HEK293 (cell line): ENCODE results near the gene DIABLO.
A peak's percentile ranks its signal among the peaks of the same experiment; 100 is the strongest.

Source experiments
- CTCF ChIA-PET: fragments of 350-600 bp; formaldehyde crosslinking; extraction: SDS; loops from one replicate; lab custom pipeline; 2021; ENCODE audit warnings: antibody characterized with exemption; lab: Yijun Ruan, JAX
- POLR2A ChIA-PET: fragments of 300-600 bp; formaldehyde crosslinking; extraction: SDS; loops from one replicate; lab custom pipeline; 2020; ENCODE audit warnings: antibody characterized with exemption, inconsistent platforms; lab: Yijun Ruan, JAX
- H3K27ac ChIP-seq: fragments of 200-500 bp; sonication (Bioruptor generic); 2 replicates; pipeline ENCODE4 v1.5.1; 2014; ENCODE audit warnings: low read depth, low read length, control low read depth, inconsistent platforms; ENCODE audit errors: extremely low read depth
- H3K36me3 ChIP-seq, 2 experiments: fragments of 200-500 bp in 1 of 2; sonication (Bioruptor generic) in 1 of 2; 1 replicate in 1 of 2; 2 replicates in 1 of 2; pipeline ENCODE4 v1.5.1; 2014 to 2017; ENCODE audit warnings: inconsistent platforms in 2 of 2, low read length in 2 of 2; ENCODE audit not compliant: control insufficient read depth in 2 of 2, insufficient read depth in 1 of 2
- H3K4me1 ChIP-seq: fragments of 200-500 bp; sonication (Bioruptor generic); 2 replicates; pipeline ENCODE4 v1.5.1; 2014; ENCODE audit warnings: mild to moderate bottlenecking, low read length, inconsistent platforms; ENCODE audit not compliant: control insufficient read depth, insufficient read depth
- H3K4me3 ChIP-seq: 2 replicates; pipeline ENCODE4 v1.5.1; 2011; ENCODE audit warnings: low read depth, mild to moderate bottlenecking, control low read depth, low read length, moderate library complexity
- H3K9me3 ChIP-seq: fragments of 200-500 bp; sonication (Bioruptor generic); 2 replicates; pipeline ENCODE4 v1.5.1; 2014; ENCODE audit warnings: low read depth, low read length, inconsistent platforms; ENCODE audit not compliant: control insufficient read depth, insufficient read depth
- KLF16 ChIP-seq: fragments of 450-650 bp; formaldehyde crosslinking; IDR thresholded peaks from 2 replicates; pipeline ENCODE4 v1.5.1; 2017; ENCODE audit warnings: missing biosample characterization, missing genetic modification characterization
- OSR2 ChIP-seq: fragments of 450-650 bp; formaldehyde crosslinking; IDR thresholded peaks from 2 replicates; pipeline ENCODE4 v1.5.1; 2016; ENCODE audit warnings: missing biosample characterization, missing genetic modification characterization
- ZEB2 ChIP-seq: fragments of 450-650 bp; formaldehyde crosslinking; IDR thresholded peaks from 2 replicates; pipeline ENCODE4 v1.5.1; 2016; ENCODE audit warnings: missing biosample characterization, missing genetic modification characterization
- ZNF112 ChIP-seq: fragments of 450-650 bp; formaldehyde crosslinking; IDR thresholded peaks from 2 replicates; pipeline ENCODE4 v1.5.0; 2017; ENCODE audit warnings: missing biosample characterization, missing genetic modification characterization
- ZNF146 ChIP-seq: fragments of 450-650 bp; formaldehyde crosslinking; IDR thresholded peaks from 2 replicates; pipeline ENCODE4 v1.5.1; 2016; ENCODE audit warnings: missing biosample characterization, missing genetic modification characterization
- ZNF175 ChIP-seq: fragments of 450-650 bp; formaldehyde crosslinking; IDR thresholded peaks from 2 replicates; pipeline ENCODE4 v1.5.1; 2016; ENCODE audit warnings: missing biosample characterization, missing genetic modification characterization
- ZNF24 ChIP-seq: fragments of 450-650 bp; formaldehyde crosslinking; IDR thresholded peaks from 2 replicates; pipeline ENCODE4 v1.5.1; 2016; ENCODE audit warnings: missing biosample characterization, missing genetic modification characterization
- ZNF341 ChIP-seq: fragments of 450-650 bp; formaldehyde crosslinking; IDR thresholded peaks from 2 replicates; pipeline ENCODE4; 2016; ENCODE audit warnings: low read depth, missing biosample characterization, missing genetic modification characterization
- ZNF391 ChIP-seq: fragments of 450-650 bp; formaldehyde crosslinking; IDR thresholded peaks from 2 replicates; pipeline ENCODE4 v1.5.1; 2016; ENCODE audit warnings: low read depth, missing biosample characterization, missing genetic modification characterization, borderline replicate concordance
- ZNF600 ChIP-seq: fragments of 450-650 bp; formaldehyde crosslinking; IDR thresholded peaks from 2 replicates; pipeline ENCODE4 v1.5.1; 2016; ENCODE audit warnings: missing biosample characterization, missing genetic modification characterization
- ZNF785 ChIP-seq: fragments of 450-650 bp; formaldehyde crosslinking; IDR thresholded peaks from 2 replicates; pipeline ENCODE4 v1.5.1; 2016; ENCODE audit warnings: missing biosample characterization, missing genetic modification characterization
- ZNF830 ChIP-seq: fragments of 450-650 bp; IDR thresholded peaks from 2 replicates; pipeline ENCODE4 v1.5.0; 2018; ENCODE audit warnings: missing biosample characterization, missing genetic modification characterization, low read depth, mild to moderate bottlenecking, moderate library complexity
- ZSCAN23 ChIP-seq: fragments of 450-650 bp; formaldehyde crosslinking; IDR thresholded peaks from 2 replicates; pipeline ENCODE4 v1.5.1; 2016; ENCODE audit warnings: missing biosample characterization, missing genetic modification characterization
- TF ChIP-seq, protein P1 (sequence below): fragments of 450-650 bp; formaldehyde crosslinking; IDR thresholded peaks from 2 replicates; pipeline ENCODE4 v1.5.1; 2016; ENCODE audit warnings: missing biosample characterization, missing genetic modification characterization
- TF ChIP-seq, protein P2 (sequence below): fragments of 450-650 bp; formaldehyde crosslinking; IDR thresholded peaks from 2 replicates; pipeline ENCODE4 v1.5.1; 2017; ENCODE audit warnings: missing biosample characterization, missing genetic modification characterization

The DIABLO gene

DNA sequence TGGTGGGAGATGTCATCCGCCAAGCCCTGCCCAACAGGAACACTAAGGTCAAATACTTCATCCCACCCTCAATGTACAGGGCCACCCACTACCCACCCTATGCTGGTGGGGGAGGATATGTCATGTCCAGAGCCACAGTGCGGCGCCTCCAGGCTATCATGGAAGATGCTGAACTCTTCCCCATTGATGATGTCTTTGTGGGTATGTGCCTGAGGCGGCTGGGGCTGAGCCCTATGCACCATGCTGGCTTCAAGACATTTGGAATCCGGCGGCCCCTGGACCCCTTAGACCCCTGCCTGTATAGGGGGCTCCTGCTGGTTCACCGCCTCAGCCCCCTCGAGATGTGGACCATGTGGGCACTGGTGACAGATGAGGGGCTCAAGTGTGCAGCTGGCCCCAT lies 18.9 kb downstream of the DIABLO start (continued):
- no peak for TF ChIP-seq ZNF24
- TF ChIP-seq ZNF146 = no peak
- TF ChIP-seq ZNF112 (tag by site-specific recombination) = no peak
- no peak for TF ChIP-seq ZNF175
- TF ChIP-seq ZNF391 (tag by site-specific recombination) = no peak
- TF ChIP-seq ZNF785 (tag by site-specific recombination) = no peak
- no peak for TF ChIP-seq ZEB2 (tag by site-specific recombination)
- TF ChIP-seq, protein P1, sequence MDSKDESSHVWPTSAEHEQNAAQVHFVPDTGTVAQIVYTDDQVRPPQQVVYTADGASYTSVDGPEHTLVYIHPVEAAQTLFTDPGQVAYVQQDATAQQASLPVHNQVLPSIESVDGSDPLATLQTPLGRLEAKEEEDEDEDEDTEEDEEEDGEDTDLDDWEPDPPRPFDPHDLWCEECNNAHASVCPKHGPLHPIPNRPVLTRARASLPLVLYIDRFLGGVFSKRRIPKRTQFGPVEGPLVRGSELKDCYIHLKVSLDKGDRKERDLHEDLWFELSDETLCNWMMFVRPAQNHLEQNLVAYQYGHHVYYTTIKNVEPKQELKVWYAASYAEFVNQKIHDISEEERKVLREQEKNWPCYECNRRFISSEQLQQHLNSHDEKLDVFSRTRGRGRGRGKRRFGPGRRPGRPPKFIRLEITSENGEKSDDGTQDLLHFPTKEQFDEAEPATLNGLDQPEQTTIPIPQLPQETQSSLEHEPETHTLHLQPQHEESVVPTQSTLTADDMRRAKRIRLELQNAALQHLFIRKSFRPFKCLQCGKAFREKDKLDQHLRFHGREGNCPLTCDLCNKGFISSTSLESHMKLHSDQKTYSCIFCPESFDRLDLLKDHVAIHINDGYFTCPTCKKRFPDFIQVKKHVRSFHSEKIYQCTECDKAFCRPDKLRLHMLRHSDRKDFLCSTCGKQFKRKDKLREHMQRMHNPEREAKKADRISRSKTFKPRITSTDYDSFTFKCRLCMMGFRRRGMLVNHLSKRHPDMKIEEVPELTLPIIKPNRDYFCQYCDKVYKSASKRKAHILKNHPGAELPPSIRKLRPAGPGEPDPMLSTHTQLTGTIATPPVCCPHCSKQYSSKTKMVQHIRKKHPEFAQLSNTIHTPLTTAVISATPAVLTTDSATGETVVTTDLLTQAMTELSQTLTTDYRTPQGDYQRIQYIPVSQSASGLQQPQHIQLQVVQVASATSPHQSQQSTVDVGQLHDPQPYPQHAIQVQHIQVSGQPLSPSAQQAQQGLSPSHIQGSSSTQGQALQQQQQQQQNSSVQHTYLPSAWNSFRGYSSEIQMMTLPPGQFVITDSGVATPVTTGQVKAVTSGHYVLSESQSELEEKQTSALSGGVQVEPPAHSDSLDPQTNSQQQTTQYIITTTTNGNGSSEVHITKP (tag by site-specific recombination) = no peak
- TF ChIP-seq ZNF830 (tag by site-specific recombination) = no peak
- no peak for TF ChIP-seq OSR2 (tag by site-specific recombination)
- TF ChIP-seq, all 188 proteins: peak for 0

DNA sequence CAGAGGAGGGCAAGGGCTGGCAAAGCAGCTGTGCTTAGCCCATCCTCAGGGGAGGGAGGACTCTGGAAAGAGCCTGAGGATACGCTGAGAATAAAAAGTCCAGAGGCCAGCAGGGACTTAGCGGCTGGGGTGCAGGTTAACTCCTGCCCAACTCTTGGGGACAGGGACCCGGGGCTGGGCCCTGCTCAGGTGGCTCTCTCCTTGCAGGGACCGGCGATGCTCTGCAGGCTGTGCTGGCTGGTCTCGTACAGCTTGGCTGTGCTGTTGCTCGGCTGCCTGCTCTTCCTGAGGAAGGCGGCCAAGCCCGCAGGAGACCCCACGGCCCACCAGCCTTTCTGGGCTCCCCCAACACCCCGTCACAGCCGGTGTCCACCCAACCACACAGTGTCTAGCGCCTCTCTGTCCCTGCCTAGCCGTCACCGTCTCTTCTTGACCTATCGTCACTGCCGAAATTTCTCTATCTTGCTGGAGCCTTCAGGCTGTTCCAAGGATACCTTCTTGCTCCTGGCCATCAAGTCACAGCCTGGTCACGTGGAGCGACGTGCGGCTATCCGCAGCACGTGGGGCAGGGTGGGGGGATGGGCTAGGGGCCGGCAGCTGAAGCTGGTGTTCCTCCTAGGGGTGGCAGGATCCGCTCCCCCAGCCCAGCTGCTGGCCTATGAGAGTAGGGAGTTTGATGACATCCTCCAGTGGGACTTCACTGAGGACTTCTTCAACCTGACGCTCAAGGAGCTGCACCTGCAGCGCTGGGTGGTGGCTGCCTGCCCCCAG lies 19.6 kb downstream of the DIABLO start:
- Histone ChIP-seq H3K4me1 (peaks cover 6% of the 10 kb centered on the region; the same call in 1 of the 2 replicates), H3K36me3 (peaks cover 30 to 39% of the 10 kb centered on the region in 2 experiments), H3K4me3 (no peak overlapping the region), H3K9me3 (no peaks in the 10 kb centered on the region), H3K27ac (no peak overlapping the region)
- POLR2A ChIA-PET = interaction anchor here (0.6 kb wide), 1 partner anchor 59 kb away, joined by 3 read pairs; no protein-coding TSS in a partner anchor
- CTCF ChIA-PET = no interaction called here
- no peak for TF ChIP-seq ZSCAN23 (tag by site-specific recombination)
- TF ChIP-seq ZNF600 (tag by site-specific recombination) = peak; percentile 59; the same call in 1 of the 2 replicates
- TF ChIP-seq ZNF341 = 0 out of 2 replicates have a peak, but pooled peaks have one; percentile 20

DNA sequence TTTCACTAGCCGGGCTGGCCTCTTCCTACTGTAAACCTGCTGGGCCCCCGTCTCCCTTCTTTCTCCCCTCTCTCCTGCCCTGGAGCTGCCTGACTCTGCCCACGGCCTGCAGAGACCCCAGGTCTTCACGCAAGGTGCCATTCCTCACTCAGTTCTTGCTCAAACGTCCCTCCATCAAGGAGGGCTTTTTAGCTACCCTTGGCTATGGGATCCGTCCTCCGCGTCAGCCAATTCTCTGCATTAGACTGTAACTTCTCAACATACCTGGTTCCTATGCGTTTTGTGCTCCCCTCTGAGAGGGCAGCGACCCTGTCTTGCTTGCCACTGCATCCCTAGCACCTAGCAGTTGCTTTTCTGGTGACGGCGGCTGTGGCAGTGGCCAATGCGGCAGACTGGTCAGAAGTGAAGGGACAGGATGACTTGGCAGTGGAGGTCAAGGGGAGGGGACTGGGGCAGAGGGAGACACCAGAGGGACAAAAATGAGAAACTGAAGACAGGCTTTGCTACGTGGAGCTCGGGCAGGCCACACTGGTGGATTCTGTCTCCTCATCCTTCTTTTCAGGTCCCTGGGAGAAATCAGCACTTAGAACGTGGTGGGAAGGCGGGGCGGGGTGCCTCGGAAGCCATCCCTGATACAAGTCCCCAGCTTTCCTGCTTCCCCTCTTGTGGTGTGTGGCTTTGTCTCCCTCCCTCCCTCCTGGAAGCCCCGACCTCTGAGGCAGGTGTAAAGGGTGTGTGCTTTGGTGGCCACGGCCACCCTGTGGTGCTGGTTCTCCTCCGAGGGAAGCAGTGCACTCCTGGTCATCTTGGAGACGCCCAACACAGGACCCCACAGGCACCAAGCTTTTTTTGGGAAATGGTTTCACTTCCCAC lies 20.6 kb downstream of the DIABLO start:
- ChIA-PET POLR2A (interaction anchor here (1.5 kb wide), 1 partner anchor 21 kb away, joined by 5 read pairs; the partner anchor contains the start of gene DIABLO), CTCF (interaction anchor here (0.5 to 0.7 kb wide), 3 partner anchors 22 to 668 kb away, joined by 3 to 4 read pairs (median 3); partner anchors contain the start of gene LRRC43)
- Histone ChIP-seq H3K4me1 (peaks cover 6% of the 10 kb centered on the region; the same call in 1 of the 2 replicates), H3K27ac (no peak overlapping the region), H3K36me3 (peaks cover 21 to 32% of the 10 kb centered on the region in 2 experiments), H3K4me3 (no peak overlapping the region), H3K9me3 (no peaks in the 10 kb centered on the region)
- TF ChIP-seq KLF16 (no peak), ZNF600 (tag by site-specific recombination) (0 out of 2 replicates have a peak, but pooled peaks have one; percentile 26)
- TF ChIP-seq, protein P2, sequence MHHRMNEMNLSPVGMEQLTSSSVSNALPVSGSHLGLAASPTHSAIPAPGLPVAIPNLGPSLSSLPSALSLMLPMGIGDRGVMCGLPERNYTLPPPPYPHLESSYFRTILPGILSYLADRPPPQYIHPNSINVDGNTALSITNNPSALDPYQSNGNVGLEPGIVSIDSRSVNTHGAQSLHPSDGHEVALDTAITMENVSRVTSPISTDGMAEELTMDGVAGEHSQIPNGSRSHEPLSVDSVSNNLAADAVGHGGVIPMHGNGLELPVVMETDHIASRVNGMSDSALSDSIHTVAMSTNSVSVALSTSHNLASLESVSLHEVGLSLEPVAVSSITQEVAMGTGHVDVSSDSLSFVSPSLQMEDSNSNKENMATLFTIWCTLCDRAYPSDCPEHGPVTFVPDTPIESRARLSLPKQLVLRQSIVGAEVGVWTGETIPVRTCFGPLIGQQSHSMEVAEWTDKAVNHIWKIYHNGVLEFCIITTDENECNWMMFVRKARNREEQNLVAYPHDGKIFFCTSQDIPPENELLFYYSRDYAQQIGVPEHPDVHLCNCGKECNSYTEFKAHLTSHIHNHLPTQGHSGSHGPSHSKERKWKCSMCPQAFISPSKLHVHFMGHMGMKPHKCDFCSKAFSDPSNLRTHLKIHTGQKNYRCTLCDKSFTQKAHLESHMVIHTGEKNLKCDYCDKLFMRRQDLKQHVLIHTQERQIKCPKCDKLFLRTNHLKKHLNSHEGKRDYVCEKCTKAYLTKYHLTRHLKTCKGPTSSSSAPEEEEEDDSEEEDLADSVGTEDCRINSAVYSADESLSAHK (tag by site-specific recombination) = no peak
